Measurements from ENCODE around the gene WDR5. TPM values are rescaled to one million over a fixed set of nuclear protein-coding genes. Genes with fewer than 3 reads are reported as not detected.

The WDR5 gene
- total RNA-seq, 1 experiment from 2014 or later, result 51.7 TPM

DNA sequence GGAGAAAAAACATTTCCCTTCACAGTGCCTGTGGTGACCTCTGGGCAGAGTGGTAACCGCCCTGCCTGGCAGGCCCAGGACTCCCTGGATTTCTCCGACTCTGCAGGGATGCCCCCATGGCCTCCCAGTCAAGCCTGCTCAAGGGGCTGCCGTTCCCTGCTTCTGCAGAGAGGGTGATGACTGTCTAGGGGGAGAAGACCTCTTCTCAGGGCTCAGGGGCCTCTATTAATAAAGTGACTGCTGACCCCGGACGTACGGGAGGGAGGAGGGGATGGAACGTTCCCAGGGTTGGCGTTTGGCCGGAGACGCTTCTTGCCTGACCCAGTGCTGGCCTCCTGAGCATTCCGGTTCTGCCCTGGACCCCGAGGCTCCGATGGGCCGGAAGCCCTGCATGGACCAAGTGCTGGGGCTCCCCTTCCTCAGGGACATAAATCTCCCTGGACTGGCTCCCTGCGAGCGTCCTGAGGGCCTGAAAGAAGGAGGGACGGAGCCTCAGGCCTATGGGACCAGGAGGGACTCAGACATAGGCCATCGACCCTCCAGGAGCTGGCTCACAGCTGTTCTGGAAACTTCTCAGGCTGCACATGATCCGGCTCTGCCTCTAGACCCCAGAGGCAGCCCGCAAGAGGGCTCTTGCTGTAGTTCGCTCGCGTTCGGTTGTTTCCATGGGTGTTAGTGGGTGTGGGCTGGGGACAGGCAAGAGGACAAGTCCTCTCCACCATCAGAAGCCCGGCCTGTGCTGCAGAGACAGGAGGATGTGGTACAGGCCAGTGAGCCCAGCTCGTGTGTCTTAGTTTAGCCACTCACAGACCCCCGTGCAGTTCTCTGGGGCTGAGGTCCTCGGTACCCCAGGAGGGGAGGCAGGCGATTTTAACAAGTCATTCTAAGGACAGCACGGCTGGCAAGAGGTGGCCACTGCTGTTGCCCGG lies 36.6 kb downstream of the WDR5 start:
- H3K27me3 Mint-ChIP-seq (ENCODE audit: insufficient read depth, unreplicated experiment), result peaks cover 5% of the 10 kb centered on the region
- Histone ChIP-seq H3K27me3 (replicated peaks; ENCODE audit: control insufficient read depth, insufficient read depth, low read length) (no peaks in the 10 kb centered on the region), H3K36me3 (ENCODE audit: control insufficient read depth, insufficient read depth, low read length) (no peaks in the 10 kb centered on the region), H3K4me1 (no peaks in the 10 kb centered on the region), H3K9me3 (no peaks in the 10 kb centered on the region), H3K4me3 (ENCODE audit: low read depth, low read length) (no peak overlapping the region)
- no peak overlapping the region for H3K4me3 Mint-ChIP-seq (ENCODE audit: unreplicated experiment)
- no peak overlapping the region for H3K27ac Mint-ChIP-seq (ENCODE audit: unreplicated experiment)
- CTCF ChIA-PET, result interaction anchor here (1.6 to 4.0 kb wide), 3 partner anchors 43 to 270 kb away, joined by 7 to 46 read pairs (median 8); no protein-coding TSS in a partner anchor
- no TSS peak for BruUV-seq (replicated peaks)
- POLR2A ChIA-PET, result no interaction called here
- peaks cover 19% of the 10 kb centered on the region for H3K36me3 Mint-ChIP-seq (ENCODE audit: insufficient read depth, unreplicated experiment)
- TF ChIP-seq, protein P1, sequence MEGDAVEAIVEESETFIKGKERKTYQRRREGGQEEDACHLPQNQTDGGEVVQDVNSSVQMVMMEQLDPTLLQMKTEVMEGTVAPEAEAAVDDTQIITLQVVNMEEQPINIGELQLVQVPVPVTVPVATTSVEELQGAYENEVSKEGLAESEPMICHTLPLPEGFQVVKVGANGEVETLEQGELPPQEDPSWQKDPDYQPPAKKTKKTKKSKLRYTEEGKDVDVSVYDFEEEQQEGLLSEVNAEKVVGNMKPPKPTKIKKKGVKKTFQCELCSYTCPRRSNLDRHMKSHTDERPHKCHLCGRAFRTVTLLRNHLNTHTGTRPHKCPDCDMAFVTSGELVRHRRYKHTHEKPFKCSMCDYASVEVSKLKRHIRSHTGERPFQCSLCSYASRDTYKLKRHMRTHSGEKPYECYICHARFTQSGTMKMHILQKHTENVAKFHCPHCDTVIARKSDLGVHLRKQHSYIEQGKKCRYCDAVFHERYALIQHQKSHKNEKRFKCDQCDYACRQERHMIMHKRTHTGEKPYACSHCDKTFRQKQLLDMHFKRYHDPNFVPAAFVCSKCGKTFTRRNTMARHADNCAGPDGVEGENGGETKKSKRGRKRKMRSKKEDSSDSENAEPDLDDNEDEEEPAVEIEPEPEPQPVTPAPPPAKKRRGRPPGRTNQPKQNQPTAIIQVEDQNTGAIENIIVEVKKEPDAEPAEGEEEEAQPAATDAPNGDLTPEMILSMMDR (IDR thresholded peaks at IDR 0.05; ENCODE audit: insufficient read depth in 1 of 2, low read depth in 1 of 2, low read length in 1 of 2, severe bottlenecking in 1 of 2, unreplicated experiment in 1 of 2), result no peak
- intact Hi-C loops (cut with micrococcal nuclease; ENCODE audit: unreplicated experiment), result loop anchor here (5.0 kb wide), 1 partner anchor 255 kb away; no protein-coding TSS in a partner anchor
- no peaks in the 10 kb centered on the region for H3K9me3 Mint-ChIP-seq (ENCODE audit: unreplicated experiment)
- peaks cover 6% of the 10 kb centered on the region for H3K4me1 Mint-ChIP-seq (ENCODE audit: low read depth, unreplicated experiment)
- DNase-seq, result no peak

GRCh38 chr9:134173127-134174072 lies 37.5 kb downstream of the WDR5 start:
- ChIA-PET CTCF (interaction anchor here (2.2 kb wide), 1 partner anchor 44 kb away, joined by 13 read pairs; no protein-coding TSS in a partner anchor), POLR2A (no interaction called here)
- H3K4me3 Mint-ChIP-seq (ENCODE audit: unreplicated experiment), result no peak overlapping the region
- Histone ChIP-seq H3K36me3 (ENCODE audit: control insufficient read depth, insufficient read depth, low read length) (no peaks in the 10 kb centered on the region), H3K4me1 (no peaks in the 10 kb centered on the region), H3K27me3 (replicated peaks; ENCODE audit: control insufficient read depth, insufficient read depth, low read length) (no peaks in the 10 kb centered on the region), H3K9me3 (no peaks in the 10 kb centered on the region), H3K4me3 (ENCODE audit: low read depth, low read length) (no peak overlapping the region)
- no peak for DNase-seq
- TF ChIP-seq, protein P1 (IDR thresholded peaks at IDR 0.05; ENCODE audit: insufficient read depth in 1 of 2, low read depth in 1 of 2, low read length in 1 of 2, severe bottlenecking in 1 of 2, unreplicated experiment in 1 of 2), result no peak
- H3K9me3 Mint-ChIP-seq (ENCODE audit: unreplicated experiment), result no peaks in the 10 kb centered on the region
- peaks cover 19% of the 10 kb centered on the region for H3K36me3 Mint-ChIP-seq (ENCODE audit: insufficient read depth, unreplicated experiment)
- H3K27ac Mint-ChIP-seq (ENCODE audit: unreplicated experiment), result no peak overlapping the region
- no TSS peak for BruUV-seq (replicated peaks)
- H3K4me1 Mint-ChIP-seq (ENCODE audit: low read depth, unreplicated experiment), result peaks cover 6% of the 10 kb centered on the region
- intact Hi-C loops (cut with micrococcal nuclease; ENCODE audit: unreplicated experiment), result loop anchor here (5.0 kb wide), 1 partner anchor 254 kb away; no protein-coding TSS in a partner anchor
- H3K27me3 Mint-ChIP-seq (ENCODE audit: insufficient read depth, unreplicated experiment), result peaks cover 6% of the 10 kb centered on the region

- H3K27ac Mint-ChIP-seq (ENCODE audit: unreplicated experiment), result no peak overlapping the region
- ChIA-PET POLR2A (no interaction called here), CTCF (interaction anchor here (1.2 to 2.2 kb wide), 2 partner anchors 43 to 269 kb away, joined by 9 to 13 read pairs; no protein-coding TSS in a partner anchor)
- H3K27me3 ChIP-seq (replicated peaks; ENCODE audit: control insufficient read depth, insufficient read depth, low read length), result no peaks in the 10 kb centered on the region
- H3K9me3 ChIP-seq, result no peaks in the 10 kb centered on the region
- H3K4me3 Mint-ChIP-seq (ENCODE audit: unreplicated experiment), result no peak overlapping the region
- peaks cover 6% of the 10 kb centered on the region for H3K27me3 Mint-ChIP-seq (ENCODE audit: insufficient read depth, unreplicated experiment)
- no TSS peak for BruUV-seq (replicated peaks)
- H3K4me3 ChIP-seq (ENCODE audit: low read depth, low read length), result no peak overlapping the region
- no peak for DNase-seq
- no peaks in the 10 kb centered on the region for H3K36me3 ChIP-seq (ENCODE audit: control insufficient read depth, insufficient read depth, low read length)
- TF ChIP-seq, protein P1 (IDR thresholded peaks at IDR 0.05; ENCODE audit: insufficient read depth in 1 of 2, low read depth in 1 of 2, low read length in 1 of 2, severe bottlenecking in 1 of 2, unreplicated experiment in 1 of 2), result no peak
- intact Hi-C loops (cut with micrococcal nuclease; ENCODE audit: unreplicated experiment), result loop anchor here (5.0 kb wide), 1 partner anchor 253 kb away; no protein-coding TSS in a partner anchor
- H3K4me1 ChIP-seq, result no peaks in the 10 kb centered on the region
- peaks cover 19% of the 10 kb centered on the region for H3K36me3 Mint-ChIP-seq (ENCODE audit: insufficient read depth, unreplicated experiment)
- peaks cover 6% of the 10 kb centered on the region for H3K4me1 Mint-ChIP-seq (ENCODE audit: low read depth, unreplicated experiment)
- H3K9me3 Mint-ChIP-seq (ENCODE audit: unreplicated experiment), result no peaks in the 10 kb centered on the region
These were observed 38.2 kb downstream of the WDR5 start for GRCh38 chr9:134174073-134174449.

All from Caco-2 (cell line).